ENCODE measurements around the gene GCNA. TPM values are rescaled to one million over a fixed set of nuclear protein-coding genes. Genes with fewer than 3 reads are reported as not detected.

Gene GCNA
- total RNA-seq, 1 donor from 2014 or later, result 9.1 TPM

DNA sequence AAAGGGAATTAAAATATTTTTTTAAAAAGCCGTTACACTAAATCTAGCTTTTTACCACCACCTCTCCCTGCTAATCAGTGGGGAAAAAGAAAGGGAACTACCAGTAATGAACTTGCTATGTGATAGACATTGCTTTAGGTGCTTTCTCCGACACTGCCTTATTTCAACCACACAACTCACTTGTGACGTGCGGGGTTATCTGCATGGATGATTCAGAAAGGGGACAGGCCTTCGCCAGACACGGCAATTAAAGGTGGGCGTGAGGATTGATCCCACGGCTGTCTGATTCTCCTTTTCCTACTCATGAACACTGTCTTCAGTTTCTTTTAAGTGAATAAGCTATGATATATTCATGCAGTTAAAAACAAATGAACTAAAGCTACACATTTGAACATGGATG lies 41.0 kb downstream of the GCNA start:
- Histone ChIP-seq H3K9me3 (no peaks in the 10 kb centered on the region), H3K4me1 (peaks cover 22% of the 10 kb centered on the region), H3K27me3 (no peaks in the 10 kb centered on the region), H3K4me3 (no peak overlapping the region), H3K36me3 (peaks cover 0 to under 1% of the 10 kb centered on the region in 2 donors), H3K27ac (no peak overlapping the region)
- no peak for TF ChIP-seq POLR2AphosphoS5 (IDR thresholded peaks at IDR 0.05; ENCODE audit: insufficient read depth in 1 of 2, low read depth in 1 of 2)
- TF ChIP-seq POLR2A (IDR thresholded peaks at IDR 0.05), result no peak
- intact Hi-C loops (cut with DNase I), result no loop called here
- DNase-seq (ENCODE audit: extremely low spot score in 2 of 2), result no peak

- peaks cover 22% of the 10 kb centered on the region for H3K4me1 ChIP-seq
- intact Hi-C loops (cut with DNase I), result no loop called here
- TF ChIP-seq CTCF (IDR thresholded peaks at IDR 0.05), result no peak
- H3K27ac ChIP-seq, result no peak overlapping the region
- DNase-seq (ENCODE audit: extremely low spot score in 2 of 2), result no peak
- no peaks in the 10 kb centered on the region for H3K9me3 ChIP-seq
- H3K36me3 ChIP-seq, result no peaks in the 10 kb centered on the region
- no peak overlapping the region for H3K4me3 ChIP-seq
- H3K27me3 ChIP-seq, result no peaks in the 10 kb centered on the region
These were observed 41.7 kb downstream of the GCNA start for GRCh38 chrX:71619986-71620385.

- no peak overlapping the region for H3K27ac ChIP-seq
- intact Hi-C loops (cut with DNase I), result no loop called here
- H3K27me3 ChIP-seq, result no peaks in the 10 kb centered on the region
- no peak for DNase-seq (ENCODE audit: extremely low spot score in 2 of 2)
- no peaks in the 10 kb centered on the region for H3K9me3 ChIP-seq
- TF ChIP-seq POLR2A (IDR thresholded peaks at IDR 0.05), result no peak
- TF ChIP-seq CTCF (IDR thresholded peaks at IDR 0.05), result no peak
- TF ChIP-seq POLR2AphosphoS5 (IDR thresholded peaks at IDR 0.05; ENCODE audit: insufficient read depth in 1 of 2, low read depth in 1 of 2), result no peak
- peaks cover 22% of the 10 kb centered on the region for H3K4me1 ChIP-seq
- no peaks in the 10 kb centered on the region for H3K36me3 ChIP-seq
- H3K4me3 ChIP-seq, result no peak overlapping the region
These were observed 43.4 kb downstream of the GCNA start for GRCh38 chrX:71621603-71622002.

- peaks cover 22% of the 10 kb centered on the region for H3K4me1 ChIP-seq
- no peaks in the 10 kb centered on the region for H3K9me3 ChIP-seq
- DNase-seq (ENCODE audit: extremely low spot score in 2 of 2), result no peak
- no peaks in the 10 kb centered on the region for H3K36me3 ChIP-seq
- no peaks in the 10 kb centered on the region for H3K27me3 ChIP-seq
- no peak overlapping the region for H3K4me3 ChIP-seq
- intact Hi-C loops (cut with DNase I), result no loop called here
- no peak for TF ChIP-seq CTCF (IDR thresholded peaks at IDR 0.05)
- no peak for TF ChIP-seq POLR2A (IDR thresholded peaks at IDR 0.05)
- TF ChIP-seq POLR2AphosphoS5 (IDR thresholded peaks at IDR 0.05; ENCODE audit: insufficient read depth in 1 of 2, low read depth in 1 of 2), result no peak
- H3K27ac ChIP-seq, result peak overlapping the region; percentile 76
These were observed 43.9 kb downstream of the GCNA start for GRCh38 chrX:71622032-71622575.

DNA sequence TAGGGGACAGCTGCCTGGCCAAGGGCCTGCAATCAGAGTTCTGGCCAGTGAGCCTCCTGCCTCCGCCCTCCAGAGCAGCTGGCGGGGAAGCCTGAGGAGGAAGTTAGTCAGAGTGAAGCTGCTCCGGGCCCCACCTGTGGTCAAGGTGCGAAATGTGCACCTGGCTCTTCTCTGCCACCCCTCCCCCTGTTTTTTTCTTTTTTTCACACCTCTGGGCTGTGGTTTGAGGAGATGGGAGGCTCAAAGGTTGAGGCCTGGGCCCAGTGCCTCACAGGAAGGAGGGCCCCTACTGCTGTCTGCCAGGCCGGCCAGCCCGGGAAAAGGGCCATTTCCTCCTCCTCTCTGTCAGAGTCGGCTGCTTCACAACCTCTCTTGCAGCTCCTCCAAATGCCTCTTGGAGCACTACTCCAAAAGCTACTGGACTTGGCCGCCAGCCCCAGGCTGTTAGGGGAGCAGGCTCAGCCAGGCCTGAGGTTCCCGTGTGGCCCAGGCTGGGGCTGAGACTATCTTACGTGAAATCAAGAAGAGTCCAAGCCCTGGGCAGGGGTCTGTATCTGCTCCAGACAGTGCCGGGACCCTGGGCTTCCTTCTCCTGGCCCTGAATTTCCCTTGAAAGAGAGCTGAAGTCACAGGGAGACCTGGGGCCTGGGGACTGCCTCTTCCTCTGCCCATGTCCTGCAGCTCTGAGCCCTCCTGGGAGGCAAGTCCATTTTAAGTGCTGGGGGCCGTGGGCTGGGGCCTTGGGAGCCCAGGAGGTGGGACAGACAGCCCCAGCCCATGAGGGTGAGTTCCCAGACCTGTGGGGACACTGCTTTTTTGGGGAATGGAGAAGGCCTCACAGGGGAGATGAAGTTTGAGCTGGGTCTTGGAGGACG lies 44.6 kb downstream of the GCNA start:
- DNase-seq (ENCODE audit: extremely low spot score in 2 of 2), result no peak
- Histone ChIP-seq H3K27ac (peak overlapping the region; percentile 76), H3K4me3 (no peak overlapping the region), H3K4me1 (peaks cover 22% of the 10 kb centered on the region), H3K9me3 (no peaks in the 10 kb centered on the region), H3K27me3 (no peaks in the 10 kb centered on the region), H3K36me3 (no peaks in the 10 kb centered on the region)
- TF ChIP-seq POLR2A (IDR thresholded peaks at IDR 0.05) (no peak), CTCF (IDR thresholded peaks at IDR 0.05) (no peak), POLR2AphosphoS5 (IDR thresholded peaks at IDR 0.05; ENCODE audit: insufficient read depth in 1 of 2, low read depth in 1 of 2) (peak in 1 of 2 donors; percentile 60)
- intact Hi-C loops (cut with DNase I), result no loop called here
